ENCODE measurements around the gene TEX38.

The TEX38 gene

GRCh38 chr1:46681333-46682034 lies 9.8 kb downstream of the TEX38 start:
- TF ChIP-seq CTCF (IDR thresholded peaks at IDR 0.05; ENCODE audit: low read depth, low read length), result no peak
- no peak for DNase-seq (ENCODE audit: extremely low read depth, low read depth)

GRCh38 chr1:46682064-46682463 lies 10.4 kb downstream of the TEX38 start:
- DNase-seq (ENCODE audit: extremely low read depth, low read depth), result no peak
- TF ChIP-seq CTCF (IDR thresholded peaks at IDR 0.05; ENCODE audit: low read depth, low read length), result no peak

GRCh38 chr1:46684670-46685069 lies 13.0 kb downstream of the TEX38 start:
- DNase-seq (ENCODE audit: extremely low read depth, low read depth), result no peak
- no peak for TF ChIP-seq CTCF (IDR thresholded peaks at IDR 0.05; ENCODE audit: low read depth, low read length)

GRCh38 chr1:46686255-46686654 lies 14.6 kb downstream of the TEX38 start:
- no peak for DNase-seq (ENCODE audit: extremely low read depth, low read depth)
- TF ChIP-seq CTCF (IDR thresholded peaks at IDR 0.05; ENCODE audit: low read depth, low read length), result no peak

GRCh38 chr1:46687093-46687659 lies 15.5 kb downstream of the TEX38 start:
- peak; percentile 58 for DNase-seq (ENCODE audit: extremely low read depth, low read depth)

GRCh38 chr1:46687921-46688509 lies 16.4 kb downstream of the TEX38 start:
- no peak for TF ChIP-seq CTCF (IDR thresholded peaks at IDR 0.05; ENCODE audit: low read depth, low read length)
- DNase-seq (ENCODE audit: extremely low read depth, low read depth), result no peak

More at GRCh38 chr1:46687093-46687659, 15.5 kb downstream of the TEX38 start:
- TF ChIP-seq CTCF (IDR thresholded peaks at IDR 0.05; ENCODE audit: low read depth, low read length), result no peak

GRCh38 chr1:46689356-46689755 lies 17.7 kb downstream of the TEX38 start:
- no peak for TF ChIP-seq CTCF (IDR thresholded peaks at IDR 0.05; ENCODE audit: low read depth, low read length)
- DNase-seq (ENCODE audit: extremely low read depth, low read depth), result no peak
